T-helper 9 cell (primary cell): Measurements from ENCODE around the gene MED13.
"Not testable (repeated sequence)": the region's sequence is repeated elsewhere in the genome, so short reads cannot be mapped to it uniquely, and the experiment has no call there.

Experiments
- DNase-seq: peaks from one replicate; pipeline ENCODE4 v3.0.0-alpha.2; 2020

The MED13 gene

GRCh38 chr17:61996916-61997605 is 68.0 kb downstream of the MED13 start:
- DNase-seq, result no peak

DNA sequence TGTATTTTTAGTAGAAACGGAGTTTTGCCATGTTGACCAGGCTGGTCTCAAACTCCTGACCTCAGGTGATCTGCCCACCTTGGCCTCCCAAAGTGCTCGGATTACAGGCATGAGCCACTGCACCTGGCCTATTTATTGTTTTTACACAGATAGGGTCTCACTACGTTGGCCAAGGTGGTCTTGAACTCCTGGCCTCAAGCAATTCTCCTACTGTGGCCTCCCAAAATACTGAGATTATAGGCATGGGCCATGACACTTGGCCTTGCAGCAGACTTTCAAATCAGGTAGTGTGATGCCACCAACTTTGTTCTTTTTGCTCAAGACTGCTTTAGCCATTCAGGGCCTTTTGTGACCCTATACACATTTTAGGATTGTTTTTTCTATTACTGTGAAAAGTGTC is 75.6 kb downstream of the MED13 start:
- DNase-seq, result no peak

GRCh38 chr17:61986898-61987297 is 78.2 kb downstream of the MED13 start:
- no peak for DNase-seq

DNA sequence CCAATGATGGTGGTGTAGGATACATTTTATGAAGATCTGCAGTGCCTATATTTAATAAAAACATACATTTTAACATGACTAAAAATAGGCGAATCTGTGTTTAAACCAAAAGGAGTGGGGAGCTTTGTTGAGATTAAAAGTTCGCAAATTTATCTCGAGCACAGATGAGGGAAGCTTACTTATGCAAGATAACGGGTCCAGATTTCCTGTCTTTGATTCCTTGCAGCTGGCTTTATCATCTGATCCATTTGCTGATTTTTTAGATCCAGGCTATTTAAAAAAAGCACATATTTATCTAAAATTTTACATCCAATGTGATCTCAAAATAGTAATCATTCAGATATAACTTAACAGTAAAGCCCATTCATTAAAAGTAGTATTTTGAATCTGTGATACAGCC is 80.3 kb downstream of the MED13 start:
- no peak for DNase-seq

DNA sequence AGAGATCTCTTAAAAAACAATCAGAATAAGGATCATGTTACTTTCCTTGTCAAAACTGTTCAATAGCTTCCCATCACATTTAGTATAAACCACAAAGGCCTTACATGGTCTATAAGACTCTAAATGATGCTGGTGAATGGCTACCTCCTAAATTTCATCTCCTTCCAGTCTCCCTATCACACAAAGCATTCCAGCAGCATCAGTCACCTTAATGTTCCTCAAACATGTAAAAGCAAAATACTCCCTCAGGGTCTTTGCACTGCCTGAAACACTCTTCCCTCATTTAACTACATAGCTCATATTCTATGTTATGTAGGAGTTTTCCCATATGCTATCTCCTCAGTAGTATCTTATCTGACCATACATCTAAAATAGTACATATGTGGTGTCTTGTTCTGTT is 83.8 kb downstream of the MED13 start:
- DNase-seq, result no peak

GRCh38 chr17:61980535-61980934 is 84.5 kb downstream of the MED13 start:
- DNase-seq, result no peak

DNA sequence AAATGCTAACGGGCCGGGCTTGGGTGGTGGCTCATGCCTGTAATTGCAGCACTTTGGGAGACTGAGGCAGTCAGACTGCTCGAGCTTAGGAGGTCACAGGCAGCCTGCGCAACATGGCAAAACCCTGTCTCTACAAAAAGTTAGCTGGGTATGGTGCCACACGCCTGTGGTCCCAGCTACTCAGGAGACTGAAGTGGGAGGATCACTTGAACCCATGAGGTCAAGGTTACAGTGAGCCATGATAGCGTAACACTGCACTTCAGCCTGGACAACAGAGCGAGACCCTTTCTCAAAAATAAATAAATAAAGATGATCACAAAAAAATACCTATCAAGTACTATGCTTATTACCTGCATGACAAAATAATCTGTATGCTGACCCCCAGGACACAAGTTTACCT is 91.0 kb downstream of the MED13 start:
- DNase-seq, result no peak

DNA sequence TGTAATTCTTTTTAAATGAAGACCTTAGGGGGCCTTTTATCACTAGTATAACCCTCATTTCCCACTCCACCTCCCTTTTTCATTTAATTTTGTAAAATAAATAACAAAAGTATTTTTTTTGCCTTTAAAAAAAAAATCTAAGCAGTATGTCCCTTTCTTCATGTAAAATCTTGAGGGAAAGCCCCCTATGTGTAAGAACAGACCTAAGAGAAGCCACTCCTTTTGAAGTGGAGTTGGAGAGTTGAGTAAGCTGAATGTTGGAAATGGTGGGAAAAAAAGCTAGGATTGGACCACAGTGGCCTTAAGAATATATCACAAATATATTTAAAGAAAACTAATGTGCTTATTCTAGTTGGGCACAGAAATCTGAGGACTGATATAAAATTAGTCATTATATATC is 92.8 kb downstream of the MED13 start:
- DNase-seq, result no peak

DNA sequence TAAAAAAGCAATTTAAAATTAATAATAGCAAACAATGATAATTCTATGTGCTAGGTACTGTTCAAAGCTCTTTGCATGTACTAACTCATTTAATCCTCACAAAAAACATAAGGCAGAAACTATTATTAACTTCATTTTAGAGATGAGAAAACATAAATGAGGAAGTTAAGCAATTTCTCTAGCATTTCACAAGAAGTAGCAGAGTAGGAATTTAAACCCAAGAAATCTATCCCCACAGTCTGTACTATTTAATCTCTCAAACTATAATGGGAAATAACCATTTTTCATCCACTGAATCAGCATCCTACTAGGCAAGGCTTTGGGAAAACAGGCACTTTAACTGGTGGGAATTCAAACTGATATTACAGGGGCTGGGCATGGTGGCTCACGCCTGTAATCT is 95.0 kb downstream of the MED13 start:
- DNase-seq, result no peak

DNA sequence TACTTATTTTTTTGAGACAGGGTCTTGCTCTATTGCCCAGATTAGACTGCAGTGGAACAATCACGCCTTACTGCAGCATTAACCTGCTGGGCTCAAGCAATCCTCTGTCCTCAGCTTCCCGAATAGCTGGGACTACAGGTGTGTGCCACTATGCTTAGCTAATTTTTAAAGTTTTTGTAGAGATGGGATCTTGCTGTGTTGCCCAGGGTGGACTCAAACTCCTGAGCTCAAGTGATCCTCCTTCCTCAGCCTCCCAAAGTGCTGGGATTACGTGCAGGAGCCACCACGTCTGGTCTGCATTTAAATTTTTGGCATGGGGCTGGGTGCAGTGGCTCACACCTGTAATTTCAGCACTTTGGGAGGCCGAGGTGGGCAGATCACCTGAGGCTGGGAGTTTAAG is 96.3 kb downstream of the MED13 start:
- no peak for DNase-seq

GRCh38 chr17:61967729-61968128 is 97.3 kb downstream of the MED13 start:
- DNase-seq, result no peak

- DNase-seq, result no peak
These were observed 98.9 kb downstream of the MED13 start for GRCh38 chr17:61966191-61966590.

- no peak for DNase-seq
These were observed 109.5 kb downstream of the MED13 start for GRCh38 chr17:61955619-61956018.

- DNase-seq, result no peak
These were observed 117.6 kb downstream of the MED13 start for GRCh38 chr17:61947367-61948078.

DNA sequence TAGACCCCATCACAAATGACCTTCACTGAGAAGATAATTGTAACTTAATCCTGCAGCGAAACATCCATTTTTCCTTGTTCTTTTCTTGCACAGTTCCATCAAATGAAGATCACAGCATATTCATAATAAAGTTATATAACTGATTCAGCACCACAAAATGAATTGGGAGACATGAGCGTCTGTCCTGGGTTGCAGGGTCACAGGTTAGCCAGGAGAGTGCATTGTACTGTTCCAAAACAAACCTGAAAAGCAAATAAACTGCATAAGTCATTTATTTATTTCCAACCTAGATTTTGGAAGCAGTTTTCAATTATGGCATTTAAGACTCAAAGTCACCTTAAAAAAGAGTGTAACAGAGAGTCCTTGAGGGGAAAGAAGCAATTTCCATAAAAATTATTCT is 118.7 kb downstream of the MED13 start:
- no peak for DNase-seq

- no peak for DNase-seq
These were observed 122.0 kb downstream of the MED13 start for GRCh38 chr17:61943117-61943516.

DNA sequence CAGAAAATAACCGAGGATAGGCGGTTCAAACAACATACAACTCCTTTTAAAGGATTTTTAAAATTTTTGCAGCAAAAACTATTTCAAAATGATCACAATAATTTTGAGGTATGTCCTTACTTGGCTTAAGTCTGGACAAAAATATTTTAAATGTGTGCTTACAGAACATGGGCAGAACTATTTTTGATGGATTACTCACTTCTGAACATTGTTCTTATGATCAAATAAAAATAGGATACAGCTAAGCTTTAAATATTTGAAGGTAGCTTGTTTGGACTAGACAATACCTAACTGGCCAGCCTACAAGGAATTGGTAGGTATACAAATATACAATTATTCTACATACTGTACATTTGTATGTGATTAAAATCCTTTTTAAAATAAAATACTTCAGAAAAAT is 123.0 kb downstream of the MED13 start:
- no peak for DNase-seq

GRCh38 chr17:61928101-61928436 is 137.0 kb downstream of the MED13 start:
- no peak for DNase-seq

- peak; percentile 96 for DNase-seq
These were observed 137.6 kb downstream of the MED13 start, which contains the start of gene INTS2 for GRCh38 chr17:61927208-61928100. TSS of gene INTS2 (minus strand) at chr17:61927982. CDS start at chr17:61926644, 1,338 bp downstream.

DNA sequence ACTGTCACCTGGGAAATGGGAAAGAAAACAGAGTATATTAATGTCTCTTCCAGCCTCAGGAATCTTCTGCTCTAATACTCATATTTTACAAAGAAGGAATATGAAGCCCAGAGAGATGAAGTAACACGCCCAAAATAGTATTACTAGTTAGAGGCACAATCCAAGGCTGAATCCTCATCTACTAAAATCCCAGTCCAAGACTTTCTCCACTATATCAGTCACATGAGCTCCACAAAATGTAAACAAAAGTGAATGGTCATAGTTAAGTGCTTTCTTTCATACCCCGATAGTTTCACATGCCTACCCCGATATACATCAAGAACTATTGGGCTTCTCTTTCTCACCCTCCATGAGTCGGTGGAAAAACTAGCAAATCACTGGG is 138.3 kb downstream of the MED13 start:
- DNase-seq, result no peak

- not testable (repeated sequence) for DNase-seq
These were observed 149.9 kb downstream of the MED13 start for GRCh38 chr17:61915162-61915561.

- no peak for DNase-seq
These were observed 156.6 kb downstream of the MED13 start for GRCh38 chr17:61908292-61909037.

GRCh38 chr17:61907361-61907760 is 157.7 kb downstream of the MED13 start:
- DNase-seq, result no peak
